ENCODE results near the gene RGCC.
"Not testable (repeated sequence)": the region's sequence is repeated elsewhere in the genome, so short reads cannot be mapped to it uniquely, and the experiment has no call there.

Gene RGCC

DNA sequence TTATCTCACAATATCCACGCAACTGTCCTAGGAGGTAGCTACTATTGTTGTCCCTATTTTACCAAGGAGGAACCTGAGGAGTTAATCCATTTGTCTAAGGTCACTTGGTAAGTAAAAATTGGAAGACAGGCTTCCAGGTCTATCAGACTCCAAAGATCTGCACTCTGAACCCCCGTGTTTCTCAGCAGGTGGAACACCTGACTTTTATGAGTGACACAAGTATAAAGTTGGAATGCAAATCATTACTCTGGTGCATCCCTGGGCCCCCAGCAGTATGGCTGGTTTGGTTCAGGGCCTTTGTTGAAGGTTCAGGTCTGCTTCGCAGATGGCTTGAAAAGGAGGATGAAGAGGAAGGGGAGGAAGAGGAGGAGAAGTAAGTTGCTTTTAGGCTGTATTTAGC is 46.0 kb downstream of the RGCC start:
- no peak overlapping the region for H3K27ac Mint-ChIP-seq
- no peak for DNase-seq (ENCODE audit: low spot score)
- H3K36me3 Mint-ChIP-seq (ENCODE audit: low read depth): peaks cover 7% of the 10 kb centered on the region
- H3K4me3 Mint-ChIP-seq: no peak overlapping the region
- H3K4me1 Mint-ChIP-seq (ENCODE audit: low read depth): peaks cover 30% of the 10 kb centered on the region
- no peaks in the 10 kb centered on the region for H3K27me3 Mint-ChIP-seq (ENCODE audit: low read depth)
- peaks cover 19% of the 10 kb centered on the region for H3K9me3 Mint-ChIP-seq

GRCh38 chr13:41504657-41505056 is 47.3 kb downstream of the RGCC start:
- not testable (repeated sequence) for H3K4me3 Mint-ChIP-seq; H3K27ac Mint-ChIP-seq; H3K27me3 Mint-ChIP-seq (ENCODE audit: low read depth); DNase-seq (ENCODE audit: low spot score); H3K36me3 Mint-ChIP-seq (ENCODE audit: low read depth)
- H3K9me3 Mint-ChIP-seq: peaks cover 19% of the 10 kb centered on the region
- peaks cover 26% of the 10 kb centered on the region for H3K4me1 Mint-ChIP-seq (ENCODE audit: low read depth)

GRCh38 chr13:41505209-41505835 is 48.0 kb downstream of the RGCC start:
- Mint-ChIP-seq H3K36me3 (ENCODE audit: low read depth) (peaks cover 7% of the 10 kb centered on the region), H3K4me3 (no peak overlapping the region), H3K27ac (no peak overlapping the region), H3K27me3 (ENCODE audit: low read depth) (no peaks in the 10 kb centered on the region), H3K9me3 (peaks cover 19% of the 10 kb centered on the region), H3K4me1 (ENCODE audit: low read depth) (peaks cover 20% of the 10 kb centered on the region)
- DNase-seq (ENCODE audit: low spot score): no peak

DNA sequence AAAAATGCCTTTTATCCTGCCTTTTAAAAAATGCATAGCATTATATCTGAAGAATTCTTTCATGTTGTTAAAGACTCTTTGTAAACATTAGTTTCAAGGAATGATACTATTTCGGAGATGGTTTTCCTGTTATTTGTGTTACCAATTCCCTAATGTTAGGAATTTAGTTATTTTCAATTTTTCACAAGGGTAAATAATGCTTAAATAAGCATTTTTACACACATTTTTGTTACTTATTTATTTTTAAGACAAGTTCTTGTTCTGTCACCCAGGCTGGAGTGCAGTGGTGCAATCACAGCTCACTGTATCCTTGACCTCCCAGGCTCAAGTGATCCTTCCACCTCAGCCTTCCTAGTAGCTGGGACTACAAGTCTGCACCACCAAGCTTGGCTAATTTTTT is 49.0 kb downstream of the RGCC start:
- no peak for DNase-seq (ENCODE audit: low spot score)
- no peak overlapping the region for H3K27ac Mint-ChIP-seq
- peaks cover 19% of the 10 kb centered on the region for H3K9me3 Mint-ChIP-seq
- H3K27me3 Mint-ChIP-seq (ENCODE audit: low read depth): peaks cover 5% of the 10 kb centered on the region
- H3K4me1 Mint-ChIP-seq (ENCODE audit: low read depth): peaks cover 10% of the 10 kb centered on the region
- peaks cover 7% of the 10 kb centered on the region for H3K36me3 Mint-ChIP-seq (ENCODE audit: low read depth)
- H3K4me3 Mint-ChIP-seq: no peak overlapping the region

- peaks cover 1% of the 10 kb centered on the region for H3K36me3 Mint-ChIP-seq (ENCODE audit: low read depth)
- no peak overlapping the region for H3K27ac Mint-ChIP-seq
- no peak for DNase-seq (ENCODE audit: low spot score)
- H3K4me3 Mint-ChIP-seq: no peak overlapping the region
- peaks cover 4% of the 10 kb centered on the region for H3K9me3 Mint-ChIP-seq
- H3K4me1 Mint-ChIP-seq (ENCODE audit: low read depth): no peaks in the 10 kb centered on the region
- H3K27me3 Mint-ChIP-seq (ENCODE audit: low read depth): peaks cover 6% of the 10 kb centered on the region
These were observed 52.6 kb downstream of the RGCC start for GRCh38 chr13:41509971-41510370.

GRCh38 chr13:41511827-41512226 is 54.5 kb downstream of the RGCC start:
- Mint-ChIP-seq H3K4me1 (ENCODE audit: low read depth) (no peaks in the 10 kb centered on the region), H3K36me3 (ENCODE audit: low read depth) (no peaks in the 10 kb centered on the region), H3K9me3 (no peaks in the 10 kb centered on the region), H3K4me3 (no peak overlapping the region), H3K27ac (no peak overlapping the region), H3K27me3 (ENCODE audit: low read depth) (peaks cover 6% of the 10 kb centered on the region)
- no peak for DNase-seq (ENCODE audit: low spot score)

- Mint-ChIP-seq H3K27me3 (ENCODE audit: low read depth) (peaks cover 6% of the 10 kb centered on the region), H3K4me1 (ENCODE audit: low read depth) (no peaks in the 10 kb centered on the region), H3K4me3 (no peak overlapping the region), H3K9me3 (no peaks in the 10 kb centered on the region), H3K36me3 (ENCODE audit: low read depth) (no peaks in the 10 kb centered on the region), H3K27ac (no peak overlapping the region)
- DNase-seq (ENCODE audit: low spot score): no peak
These were observed 55.1 kb downstream of the RGCC start for GRCh38 chr13:41512441-41512840.

GRCh38 chr13:41513600-41513999 is 56.2 kb downstream of the RGCC start:
- Mint-ChIP-seq H3K36me3 (ENCODE audit: low read depth) (no peaks in the 10 kb centered on the region), H3K9me3 (no peaks in the 10 kb centered on the region), H3K27me3 (ENCODE audit: low read depth) (peaks cover 6% of the 10 kb centered on the region), H3K27ac (no peak overlapping the region), H3K4me3 (no peak overlapping the region), H3K4me1 (ENCODE audit: low read depth) (no peaks in the 10 kb centered on the region)
- DNase-seq (ENCODE audit: low spot score): no peak

DNA sequence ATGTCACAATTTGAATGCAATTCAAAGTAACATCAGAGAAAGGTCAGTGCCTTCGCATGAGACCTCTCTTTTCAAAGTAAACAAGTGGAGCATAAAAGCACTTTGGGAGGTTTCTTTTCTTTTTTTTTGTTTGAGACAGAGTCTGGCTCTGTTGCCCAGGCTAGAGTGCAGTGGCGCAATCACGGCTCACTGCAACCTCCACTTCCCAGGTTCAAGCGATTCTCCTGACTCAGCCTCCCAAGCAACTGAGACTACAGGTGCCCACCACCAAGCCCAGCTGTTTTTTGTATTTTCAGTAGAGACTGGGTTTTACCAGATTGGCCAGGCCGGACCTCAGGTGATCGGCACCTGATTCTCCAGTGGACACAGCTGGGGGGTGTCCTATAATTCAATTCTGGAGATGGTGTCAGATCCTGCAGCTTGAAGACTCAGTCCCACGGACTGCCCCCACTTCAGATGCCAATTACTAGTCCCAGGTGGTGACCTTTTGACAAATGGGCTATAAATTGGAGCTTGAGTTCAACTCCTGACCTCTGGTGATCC is 57.6 kb downstream of the RGCC start:
- H3K4me1 Mint-ChIP-seq (ENCODE audit: low read depth): no peaks in the 10 kb centered on the region
- no peak overlapping the region for H3K27ac Mint-ChIP-seq
- no peak overlapping the region for H3K4me3 Mint-ChIP-seq
- H3K27me3 Mint-ChIP-seq (ENCODE audit: low read depth): peaks cover 6% of the 10 kb centered on the region
- H3K36me3 Mint-ChIP-seq (ENCODE audit: low read depth): no peaks in the 10 kb centered on the region
- DNase-seq (ENCODE audit: low spot score): no peak
- no peaks in the 10 kb centered on the region for H3K9me3 Mint-ChIP-seq

GRCh38 chr13:41515491-41516139 is 58.3 kb downstream of the RGCC start:
- Mint-ChIP-seq H3K9me3 (no peaks in the 10 kb centered on the region), H3K4me3 (no peak overlapping the region)

GRCh38 chr13:41516166-41516565 is 58.8 kb downstream of the RGCC start:
- H3K27ac Mint-ChIP-seq: no peak overlapping the region
- no peaks in the 10 kb centered on the region for H3K36me3 Mint-ChIP-seq (ENCODE audit: low read depth)
- no peaks in the 10 kb centered on the region for H3K9me3 Mint-ChIP-seq
- H3K27me3 Mint-ChIP-seq (ENCODE audit: low read depth): peaks cover 3% of the 10 kb centered on the region
- H3K4me3 Mint-ChIP-seq: no peak overlapping the region
- no peaks in the 10 kb centered on the region for H3K4me1 Mint-ChIP-seq (ENCODE audit: low read depth)
- no peak for DNase-seq (ENCODE audit: low spot score)

More at GRCh38 chr13:41515491-41516139, 58.3 kb downstream of the RGCC start:
- H3K4me1 Mint-ChIP-seq (ENCODE audit: low read depth): no peaks in the 10 kb centered on the region
- H3K27me3 Mint-ChIP-seq (ENCODE audit: low read depth): peaks cover 4% of the 10 kb centered on the region
- no peak for DNase-seq (ENCODE audit: low spot score)
- no peaks in the 10 kb centered on the region for H3K36me3 Mint-ChIP-seq (ENCODE audit: low read depth)
- no peak overlapping the region for H3K27ac Mint-ChIP-seq

DNA sequence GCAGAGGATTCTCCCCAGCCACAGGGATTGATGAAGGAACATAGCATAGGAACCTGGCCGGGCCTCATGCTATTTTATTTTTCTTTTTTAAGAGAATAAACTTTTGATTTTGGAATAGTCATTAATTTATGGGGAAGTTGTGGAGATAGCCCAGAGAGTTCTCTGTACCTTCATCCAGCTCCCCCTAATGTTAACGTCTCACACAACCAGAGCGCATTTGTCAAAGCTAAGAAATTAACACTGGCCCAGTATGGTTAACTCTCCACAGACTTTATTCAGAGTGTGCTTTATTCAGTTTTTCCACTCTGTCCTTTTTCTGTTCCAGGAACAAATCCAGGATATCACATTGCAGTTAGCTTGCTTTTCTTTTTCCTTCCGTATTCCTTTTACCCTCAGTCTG is 59.4 kb downstream of the RGCC start:
- no peaks in the 10 kb centered on the region for H3K9me3 Mint-ChIP-seq
- no peaks in the 10 kb centered on the region for H3K4me1 Mint-ChIP-seq (ENCODE audit: low read depth)
- H3K36me3 Mint-ChIP-seq (ENCODE audit: low read depth): no peaks in the 10 kb centered on the region
- no peak for DNase-seq (ENCODE audit: low spot score)
- no peak overlapping the region for H3K27ac Mint-ChIP-seq
- H3K27me3 Mint-ChIP-seq (ENCODE audit: low read depth): no peaks in the 10 kb centered on the region
- H3K4me3 Mint-ChIP-seq: no peak overlapping the region

DNA sequence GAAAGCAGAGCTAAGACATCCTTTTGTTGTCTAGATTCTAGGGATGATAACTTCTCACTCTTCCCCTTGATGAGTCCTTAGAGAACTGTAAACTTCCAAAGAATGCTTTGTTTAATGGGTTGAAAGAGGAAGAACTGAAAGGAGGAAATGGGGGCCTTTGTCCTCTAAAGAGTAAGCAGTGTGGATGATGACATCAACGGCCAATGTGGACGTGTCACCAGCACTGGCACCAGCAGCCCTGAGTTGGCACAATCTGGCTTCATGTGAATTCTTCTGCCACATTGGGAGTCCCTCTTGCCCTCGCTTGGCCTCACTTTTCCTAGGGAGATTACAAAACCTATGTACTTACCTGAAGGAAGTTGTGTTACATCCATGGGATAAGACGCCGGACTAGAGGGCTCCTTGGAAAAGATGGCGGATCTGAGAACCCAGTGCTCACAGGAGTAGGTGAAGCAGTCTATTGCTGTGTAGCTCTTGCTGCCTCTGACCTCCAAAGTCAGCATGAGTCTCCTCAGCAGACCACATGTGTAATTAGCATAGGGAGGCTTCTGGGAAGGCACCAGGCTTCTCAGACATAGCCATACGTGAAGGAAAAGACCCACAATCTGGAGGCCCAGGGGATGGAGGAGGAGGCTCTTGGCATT is 62.8 kb downstream of the RGCC start:
- no peaks in the 10 kb centered on the region for H3K27me3 Mint-ChIP-seq (ENCODE audit: low read depth)
- H3K27ac Mint-ChIP-seq: no peak overlapping the region
- H3K36me3 Mint-ChIP-seq (ENCODE audit: low read depth): no peaks in the 10 kb centered on the region
- DNase-seq (ENCODE audit: low spot score): no peak
- H3K4me3 Mint-ChIP-seq: no peak overlapping the region
- H3K4me1 Mint-ChIP-seq (ENCODE audit: low read depth): peaks cover 2% of the 10 kb centered on the region
- no peaks in the 10 kb centered on the region for H3K9me3 Mint-ChIP-seq
